Upper lobe of left lung (tissue), 6 donors: ENCODE results near the gene WDPCP. TPM values are rescaled to one million over a fixed set of nuclear protein-coding genes. Genes with fewer than 3 reads are reported as not detected.
"Not testable (repeated sequence)": the region's sequence is repeated elsewhere in the genome, so short reads cannot be mapped to it uniquely, and the experiment has no call there.

ENCODE experiments used
- ATAC-seq, 2 donors: fragments of 200-7000 bp; cut with Tn5 transposase; one replicate each; pipeline ENCODE4 v1.9.1; 2022; ENCODE audit warnings: mild to moderate bottlenecking in 2 of 2, moderate library complexity in 2 of 2; ENCODE audit not compliant: low FRiP score in 2 of 2
- DNase-seq, 2 donors: peaks; one replicate each; pipeline ENCODE4 v3.0.0-alpha.2; 2019 to 2020
- H3K27ac ChIP-seq, 4 donors: fragments of 200-600 bp; sonication (generic); one replicate each; pipeline ENCODE4 v1.5.1; 2016 to 2019
- H3K27me3 ChIP-seq, 4 donors: fragments of 200-600 bp; sonication (generic); one replicate each; pipeline ENCODE4 v1.5.1; 2017 to 2019
- H3K36me3 ChIP-seq, 4 donors: fragments of 200-600 bp; sonication (generic); one replicate each; pipeline ENCODE4 v1.5.1; 2016 to 2019
- H3K4me1 ChIP-seq, 4 donors: fragments of 200-600 bp; sonication (generic); one replicate each; pipeline ENCODE4 v1.5.1; 2018 to 2019
- H3K4me3 ChIP-seq, 4 donors: fragments of 200-600 bp; sonication (generic); one replicate each; pipeline ENCODE4 v1.5.1; 2017 to 2019; ENCODE audit warnings: mild to moderate bottlenecking in 2 of 4, moderate library complexity in 1 of 4
- H3K9me3 ChIP-seq, 4 donors: fragments of 200-600 bp; sonication (generic); one replicate each; pipeline ENCODE4 v1.5.1; 2018 to 2019
- EP300 ChIP-seq, 4 donors: sonication (generic); formaldehyde crosslinking; IDR thresholded peaks; one replicate each; pipeline ENCODE4 v1.5.1; 2017; ENCODE audit warnings: antibody characterized with exemption in 4 of 4, control low read depth in 2 of 4
- POLR2A ChIP-seq, 4 donors: fragments of 450-650 bp; IDR thresholded peaks; one replicate each; pipeline ENCODE4 v1.5.1; 2016 to 2017; ENCODE audit warnings: antibody characterized with exemption in 4 of 4, mild to moderate bottlenecking in 2 of 4
- POLR2AphosphoS5 ChIP-seq, 2 donors: sonication (generic); formaldehyde crosslinking; IDR thresholded peaks; one replicate each; pipeline ENCODE4 v1.5.1; 2017; ENCODE audit warnings: antibody characterized with exemption in 2 of 2
- WGBS, 2 donors: methylation state at CpG; one replicate each; pipeline ENCODE4 v1.1.5; 2017 to 2018; 5-methylcytosine and 5-hydroxymethylcytosine counted together
- total RNA-seq, 6 donors: library from RNA; depleted of rRNA in 4 of 6; stranded (reverse); fragments of >200 nt in 4 of 6; gene quantifications; one replicate each; pipeline versions ENCODE4 v1.1.0 to v1.2.1, GENCODE V29; 2016 to 2021
- TF ChIP-seq, protein P1 (sequence below), 6 experiments: fragments of 450-650 bp in 4 of 6; fragments of 200-600 bp in 2 of 6; sonication (generic) in 2 of 6; IDR thresholded peaks; one replicate each; pipeline ENCODE4 v1.5.1; 2016 to 2019; ENCODE audit warnings: antibody characterized with exemption in 6 of 6
- donor health status: DM: no; HTN: no; CAD: no; lungs with moderate emphysema.
- donor health status: DM: no; HTN: yes; CAD: no; lungs with severe emphysema.

Gene WDPCP
- total RNA-seq, 6 donors from 2014 or later = 9.3 to 20.8 (median 11.5) TPM

DNA sequence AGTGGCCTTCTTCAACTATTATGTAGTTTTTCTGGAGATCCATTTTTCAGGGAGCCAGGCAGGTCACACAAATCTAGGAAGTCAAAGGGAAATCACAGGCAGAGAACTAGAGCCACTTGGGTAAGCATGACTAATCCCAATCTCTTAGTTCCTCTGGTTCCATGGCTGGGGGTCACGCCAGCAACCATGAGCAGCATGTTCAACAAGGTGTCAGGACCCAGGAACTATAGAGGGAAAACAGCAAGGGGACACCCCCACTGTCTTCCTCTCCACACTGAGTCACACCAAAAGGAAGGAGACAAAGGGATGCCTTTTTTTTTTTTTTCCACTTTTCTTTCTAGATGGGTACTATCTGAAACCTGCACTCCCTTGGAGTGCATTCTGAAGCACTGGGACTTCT, 286.8 kb downstream of the WDPCP start:
- H3K4me3 ChIP-seq = no peak overlapping the region
- 84 to 100% methylated on average over 1 of the region's 1 CpG for WGBS, 2 donors

DNA sequence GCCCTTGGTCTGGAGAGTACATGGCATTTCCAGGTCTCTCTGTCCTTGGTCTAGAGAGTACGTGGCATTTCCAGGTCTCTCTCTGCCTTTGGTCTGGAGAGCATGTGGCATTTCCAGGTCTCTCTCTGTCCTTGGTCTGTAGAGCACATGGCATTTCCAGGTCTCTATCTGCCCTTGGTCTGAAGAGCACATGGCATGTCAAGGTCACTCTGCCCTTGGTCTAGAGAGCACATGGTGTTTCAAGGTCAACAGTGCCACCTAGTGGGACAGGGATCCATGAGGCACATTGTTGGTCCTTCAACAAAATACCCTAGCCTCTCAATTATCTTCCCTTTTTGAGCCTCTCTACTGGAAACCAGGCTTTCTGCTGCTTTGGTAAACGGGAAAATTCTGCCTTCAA, 287.4 kb downstream of the WDPCP start:
- no peak for DNase-seq
- no peak overlapping the region for H3K4me3 ChIP-seq
- TF ChIP-seq POLR2AphosphoS5 (IDR thresholded peaks at IDR 0.05) (no peak), POLR2A (IDR thresholded peaks at IDR 0.05) (no peak), EP300 (IDR thresholded peaks at IDR 0.05) (no peak)
- TF ChIP-seq, protein P1, sequence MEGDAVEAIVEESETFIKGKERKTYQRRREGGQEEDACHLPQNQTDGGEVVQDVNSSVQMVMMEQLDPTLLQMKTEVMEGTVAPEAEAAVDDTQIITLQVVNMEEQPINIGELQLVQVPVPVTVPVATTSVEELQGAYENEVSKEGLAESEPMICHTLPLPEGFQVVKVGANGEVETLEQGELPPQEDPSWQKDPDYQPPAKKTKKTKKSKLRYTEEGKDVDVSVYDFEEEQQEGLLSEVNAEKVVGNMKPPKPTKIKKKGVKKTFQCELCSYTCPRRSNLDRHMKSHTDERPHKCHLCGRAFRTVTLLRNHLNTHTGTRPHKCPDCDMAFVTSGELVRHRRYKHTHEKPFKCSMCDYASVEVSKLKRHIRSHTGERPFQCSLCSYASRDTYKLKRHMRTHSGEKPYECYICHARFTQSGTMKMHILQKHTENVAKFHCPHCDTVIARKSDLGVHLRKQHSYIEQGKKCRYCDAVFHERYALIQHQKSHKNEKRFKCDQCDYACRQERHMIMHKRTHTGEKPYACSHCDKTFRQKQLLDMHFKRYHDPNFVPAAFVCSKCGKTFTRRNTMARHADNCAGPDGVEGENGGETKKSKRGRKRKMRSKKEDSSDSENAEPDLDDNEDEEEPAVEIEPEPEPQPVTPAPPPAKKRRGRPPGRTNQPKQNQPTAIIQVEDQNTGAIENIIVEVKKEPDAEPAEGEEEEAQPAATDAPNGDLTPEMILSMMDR (IDR thresholded peaks at IDR 0.05) = no peak
- H3K27me3 ChIP-seq = no peaks in the 10 kb centered on the region
- H3K36me3 ChIP-seq = no peaks in the 10 kb centered on the region
- no peak overlapping the region for H3K27ac ChIP-seq
- peaks cover 25 to 62% (median 50%) of the 10 kb centered on the region in 4 donors for H3K9me3 ChIP-seq
- no peak for ATAC-seq
- H3K4me1 ChIP-seq = no peaks in the 10 kb centered on the region
- WGBS, 2 donors = 92% methylated on average over 2 of the region's 2 CpGs

More for the DNA sequence above, 286.8 kb downstream of the WDPCP start:
- no peaks in the 10 kb centered on the region for H3K4me1 ChIP-seq
- ATAC-seq (no peak), DNase-seq (no peak)
- H3K36me3 ChIP-seq = no peaks in the 10 kb centered on the region
- H3K27ac ChIP-seq = no peak overlapping the region
- peaks cover 25 to 64% (median 50%) of the 10 kb centered on the region in 4 donors for H3K9me3 ChIP-seq
- TF ChIP-seq, protein P1 (IDR thresholded peaks at IDR 0.05) = no peak
- TF ChIP-seq EP300 (IDR thresholded peaks at IDR 0.05) (no peak), POLR2A (IDR thresholded peaks at IDR 0.05) (no peak), POLR2AphosphoS5 (IDR thresholded peaks at IDR 0.05) (no peak)
- H3K27me3 ChIP-seq = no peaks in the 10 kb centered on the region

DNA sequence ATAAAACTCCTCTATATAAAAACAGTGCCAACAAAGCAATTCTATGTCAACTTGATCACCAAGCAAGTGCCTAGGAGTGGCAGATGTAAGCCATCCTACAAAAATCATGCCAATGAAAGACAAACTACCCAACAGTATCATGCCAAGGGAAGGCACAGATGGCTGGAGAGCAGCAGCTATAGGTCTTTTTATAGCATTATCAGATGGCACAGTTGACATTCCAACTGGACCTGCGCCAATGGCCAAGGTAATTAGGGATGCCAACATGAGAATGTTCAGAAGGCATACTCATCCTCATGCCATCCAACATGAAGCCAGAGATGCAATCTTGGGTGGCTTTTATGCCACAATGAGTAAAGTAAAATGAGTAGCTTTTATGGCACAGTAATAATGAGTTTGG, 300.3 kb downstream of the WDPCP start:
- TF ChIP-seq EP300 (IDR thresholded peaks at IDR 0.05) = no peak
- TF ChIP-seq, protein P1 (IDR thresholded peaks at IDR 0.05) = no peak
- TF ChIP-seq POLR2A (IDR thresholded peaks at IDR 0.05) = no peak
- TF ChIP-seq POLR2AphosphoS5 (IDR thresholded peaks at IDR 0.05) = no peak
- no peak for ATAC-seq
- Histone ChIP-seq H3K36me3 (no peaks in the 10 kb centered on the region), H3K27ac (no peak overlapping the region), H3K4me3 (no peak overlapping the region), H3K4me1 (no peaks in the 10 kb centered on the region), H3K27me3 (no peaks in the 10 kb centered on the region), H3K9me3 (peaks cover 3 to 17% (median 12%) of the 10 kb centered on the region in 4 donors)
- DNase-seq = no peak
- 94 to 100% methylated on average over 1 of the region's 1 CpG for WGBS, 2 donors

DNA sequence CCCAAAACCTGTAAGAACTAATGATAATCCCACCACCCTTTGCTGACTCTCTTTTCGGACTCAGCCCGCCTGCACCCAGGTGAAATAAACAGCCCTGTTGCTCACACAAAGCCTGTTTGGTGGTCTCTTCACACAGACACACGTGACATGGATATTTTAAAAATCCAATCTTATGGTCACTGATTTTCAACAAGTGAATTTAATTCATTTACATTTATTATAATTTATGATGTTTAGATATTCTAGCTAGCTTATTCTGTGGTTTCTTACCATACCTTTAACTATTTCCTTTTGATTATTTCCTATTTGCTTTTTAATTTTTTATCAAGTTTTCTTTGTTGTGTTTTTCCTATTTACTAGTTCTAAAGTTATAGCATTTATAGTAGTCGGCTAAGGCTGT, 301.8 kb downstream of the WDPCP start:
- DNase-seq, H3K4me1 ChIP-seq, H3K36me3 ChIP-seq, ATAC-seq, H3K4me3 ChIP-seq, H3K27ac ChIP-seq, H3K27me3 ChIP-seq: not testable (repeated sequence)
- WGBS, 2 donors = 91 to 95% methylated on average over 4 of the region's 4 CpGs
- peaks cover 3 to 25% (median 19%) of the 10 kb centered on the region in 4 donors for H3K9me3 ChIP-seq

DNA sequence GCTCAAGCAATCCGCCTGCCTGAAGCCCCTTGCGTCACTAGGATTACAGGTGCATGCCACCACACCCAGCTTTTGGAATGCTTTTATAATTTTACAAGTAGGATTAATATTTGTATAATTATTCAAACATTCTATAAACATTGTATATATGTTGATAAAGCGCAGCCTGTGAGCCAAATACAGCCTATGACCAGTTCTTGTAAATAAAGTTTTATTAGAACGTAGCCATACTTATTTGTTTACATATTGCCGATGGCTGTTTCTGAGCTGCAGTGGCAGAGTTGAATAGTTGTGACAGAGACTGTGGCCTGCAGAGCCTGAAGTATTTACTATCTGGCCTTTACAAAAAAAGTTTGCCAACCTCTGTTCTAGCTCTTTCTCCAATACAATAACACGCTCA, 305.0 kb downstream of the WDPCP start:
- WGBS, 2 donors = 94 to 95% methylated on average over 6 of the region's 6 CpGs
- Histone ChIP-seq H3K9me3 (peaks cover 6 to 44% (median 33%) of the 10 kb centered on the region in 4 donors), H3K27ac (no peak overlapping the region), H3K27me3 (no peaks in the 10 kb centered on the region), H3K36me3 (no peaks in the 10 kb centered on the region), H3K4me3 (no peak overlapping the region), H3K4me1 (no peaks in the 10 kb centered on the region)
- ATAC-seq = no peak
- TF ChIP-seq POLR2AphosphoS5 (IDR thresholded peaks at IDR 0.05) = no peak
- no peak for TF ChIP-seq POLR2A (IDR thresholded peaks at IDR 0.05)
- no peak for TF ChIP-seq EP300 (IDR thresholded peaks at IDR 0.05)
- TF ChIP-seq, protein P1 (IDR thresholded peaks at IDR 0.05) = no peak
- DNase-seq = no peak
